T-helper 2 cell (primary cell): ENCODE measurements around the gene MIEN1.
"Not testable (repeated sequence)": the region's sequence is repeated elsewhere in the genome, so short reads cannot be mapped to it uniquely, and the experiment has no call there.

ENCODE experiments used
- DNase-seq, 5 experiments: peaks; one replicate each; pipeline versions ENCODE4 v3.0.0 to v3.0.0-alpha.2; 2012 to 2022

Gene MIEN1

GRCh38 chr17:39715375-39716072 lies 14.8 kb downstream of the MIEN1 start:
- no peak for DNase-seq

DNA sequence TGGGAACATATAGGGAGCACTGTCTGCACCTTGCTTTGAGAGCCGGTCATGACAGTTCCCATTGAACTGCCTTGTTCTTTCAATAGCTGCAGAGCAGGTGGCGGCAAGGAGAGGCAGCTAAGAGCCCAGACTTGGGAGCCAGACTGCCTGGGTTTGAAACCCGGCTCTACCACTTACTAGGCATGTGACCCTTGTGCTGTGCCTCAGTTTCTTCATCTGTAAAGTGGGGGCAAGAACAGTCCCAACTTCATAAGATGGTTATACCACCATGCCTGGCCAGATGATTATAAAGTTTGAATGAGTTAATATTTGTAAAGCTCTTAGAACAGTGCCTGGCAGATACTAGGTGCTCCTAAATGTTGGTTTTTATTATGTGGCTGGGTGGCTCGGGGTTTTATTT lies 16.1 kb downstream of the MIEN1 start:
- DNase-seq: no peak

GRCh38 chr17:39711851-39712250 lies 18.5 kb downstream of the MIEN1 start:
- DNase-seq: no peak

GRCh38 chr17:39711071-39711470 lies 19.3 kb downstream of the MIEN1 start:
- DNase-seq: not testable (repeated sequence)

DNA sequence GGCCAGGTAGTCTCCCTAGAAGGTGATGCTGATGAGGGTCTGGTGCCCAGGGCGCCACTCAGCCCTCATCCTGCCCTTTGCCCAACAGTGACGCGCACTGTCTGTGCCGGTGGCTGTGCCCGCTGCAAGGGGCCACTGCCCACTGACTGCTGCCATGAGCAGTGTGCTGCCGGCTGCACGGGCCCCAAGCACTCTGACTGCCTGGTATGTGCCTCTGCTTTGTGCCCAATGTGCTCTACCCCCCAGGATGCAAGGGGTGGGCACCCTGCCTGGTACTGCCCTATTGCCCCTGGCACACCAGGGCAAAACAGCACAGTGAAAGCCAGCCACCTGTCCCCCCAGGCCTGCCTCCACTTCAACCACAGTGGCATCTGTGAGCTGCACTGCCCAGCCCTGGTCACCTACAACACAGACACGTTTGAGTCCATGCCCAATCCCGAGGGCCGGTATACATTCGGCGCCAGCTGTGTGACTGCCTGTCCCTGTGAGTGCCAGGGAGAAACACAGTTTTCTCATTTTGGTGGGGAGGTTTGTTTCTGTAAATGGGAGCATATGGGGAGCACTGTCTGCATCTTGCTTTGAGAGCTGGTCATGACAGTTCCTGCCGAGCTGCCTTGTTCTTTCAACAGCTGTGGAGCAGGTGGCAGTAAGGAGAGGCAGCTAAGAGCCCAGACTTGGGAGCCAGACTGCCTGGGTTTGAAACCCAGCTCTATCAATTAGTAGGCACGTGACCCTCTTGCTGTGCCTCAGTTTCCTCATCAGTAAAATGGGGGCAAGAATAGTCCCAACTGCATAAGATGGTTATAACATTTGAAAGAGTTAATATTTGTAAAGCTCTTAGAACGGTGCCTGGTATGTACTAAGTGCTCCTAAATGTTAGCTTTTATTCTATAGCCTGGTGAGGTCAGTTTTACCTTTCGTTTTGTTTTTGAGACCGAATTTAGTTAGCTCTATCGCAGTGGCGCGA lies 20.1 kb downstream of the MIEN1 start:
- no peak for DNase-seq

- DNase-seq: no peak
Observed at GRCh38 chr17:39709319-39709997, 20.9 kb downstream of the MIEN1 start.

GRCh38 chr17:39706921-39707337 lies 23.4 kb downstream of the MIEN1 start:
- DNase-seq: peak in 1 of 5 experiments; percentile 73

DNA sequence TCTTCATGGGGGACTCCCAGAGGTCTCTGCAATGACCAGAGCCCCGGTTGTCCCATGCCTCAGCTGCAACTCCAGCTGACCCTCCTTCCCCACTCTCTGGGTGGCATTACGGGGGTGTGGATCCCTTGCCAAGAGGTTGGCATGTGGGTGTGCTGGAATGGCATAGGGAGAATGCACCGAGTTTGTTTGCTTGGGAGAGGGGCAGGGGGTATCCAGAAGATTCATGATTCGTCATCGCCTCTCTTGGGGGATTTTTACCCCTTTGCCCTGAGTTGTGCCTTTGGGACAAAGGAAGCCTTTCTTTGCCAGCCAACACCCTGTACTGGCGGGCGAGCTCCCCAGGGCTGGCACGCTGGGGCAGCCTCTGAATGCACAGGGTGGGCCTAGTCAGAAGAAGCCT lies 23.9 kb downstream of the MIEN1 start:
- DNase-seq: no peak

GRCh38 chr17:39705786-39706348 lies 24.5 kb downstream of the MIEN1 start:
- no peak for DNase-seq

GRCh38 chr17:39704821-39705551 lies 25.3 kb downstream of the MIEN1 start:
- no peak for DNase-seq

GRCh38 chr17:39703913-39704312 lies 26.4 kb downstream of the MIEN1 start:
- DNase-seq: no peak

- no peak for DNase-seq
Observed at GRCh38 chr17:39702901-39703893, 27.1 kb downstream of the MIEN1 start.

DNA sequence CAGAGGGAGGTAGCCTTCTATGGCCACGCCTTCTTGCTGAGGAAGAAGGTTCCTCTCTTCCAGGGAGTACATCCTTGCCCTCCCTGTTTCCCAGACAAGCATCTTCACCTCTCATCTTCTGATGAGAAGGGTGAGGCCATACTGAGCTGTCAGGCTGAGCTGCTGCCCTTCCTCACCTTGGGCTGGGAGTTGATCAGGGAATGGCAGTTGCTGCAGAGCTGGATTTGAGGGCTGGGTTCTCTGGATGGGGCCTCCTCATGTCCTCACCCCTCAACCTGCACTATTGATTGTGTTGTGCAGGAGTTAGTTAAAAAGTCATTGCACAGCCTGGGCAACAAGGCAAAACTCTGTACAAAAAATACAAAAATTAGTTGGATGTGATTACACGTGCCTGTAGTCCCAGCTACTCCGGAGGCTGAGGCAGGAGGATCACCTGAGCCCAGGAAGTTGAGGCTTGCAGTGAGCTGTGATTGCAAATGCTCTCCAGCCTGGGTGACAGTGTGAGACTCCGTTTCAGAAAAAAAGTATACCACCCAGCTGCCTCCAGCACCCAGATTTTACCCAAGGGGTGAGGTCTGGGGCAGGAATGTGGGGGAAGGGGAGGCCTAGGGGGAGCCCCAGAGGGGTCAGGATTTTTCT lies 28.4 kb downstream of the MIEN1 start:
- DNase-seq: no peak

GRCh38 chr17:39701012-39701783 lies 29.1 kb downstream of the MIEN1 start:
- no peak for DNase-seq

- no peak for DNase-seq
Observed at GRCh38 chr17:39700148-39700987, 30.0 kb downstream of the MIEN1 start.

DNA sequence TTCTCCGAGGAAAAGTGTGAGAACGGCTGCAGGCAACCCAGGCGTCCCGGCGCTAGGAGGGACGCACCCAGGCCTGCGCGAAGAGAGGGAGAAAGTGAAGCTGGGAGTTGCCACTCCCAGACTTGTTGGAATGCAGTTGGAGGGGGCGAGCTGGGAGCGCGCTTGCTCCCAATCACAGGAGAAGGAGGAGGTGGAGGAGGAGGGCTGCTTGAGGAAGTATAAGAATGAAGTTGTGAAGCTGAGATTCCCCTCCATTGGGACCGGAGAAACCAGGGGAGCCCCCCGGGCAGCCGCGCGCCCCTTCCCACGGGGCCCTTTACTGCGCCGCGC lies 30.5 kb downstream of the MIEN1 start, which contains the start of gene ERBB2:
TSS of gene ERBB2 (plus strand) at position 247 of the 330 bp plus-strand sequence. CDS start 175 bp downstream, outside the sequence.
- DNase-seq: no peak

DNA sequence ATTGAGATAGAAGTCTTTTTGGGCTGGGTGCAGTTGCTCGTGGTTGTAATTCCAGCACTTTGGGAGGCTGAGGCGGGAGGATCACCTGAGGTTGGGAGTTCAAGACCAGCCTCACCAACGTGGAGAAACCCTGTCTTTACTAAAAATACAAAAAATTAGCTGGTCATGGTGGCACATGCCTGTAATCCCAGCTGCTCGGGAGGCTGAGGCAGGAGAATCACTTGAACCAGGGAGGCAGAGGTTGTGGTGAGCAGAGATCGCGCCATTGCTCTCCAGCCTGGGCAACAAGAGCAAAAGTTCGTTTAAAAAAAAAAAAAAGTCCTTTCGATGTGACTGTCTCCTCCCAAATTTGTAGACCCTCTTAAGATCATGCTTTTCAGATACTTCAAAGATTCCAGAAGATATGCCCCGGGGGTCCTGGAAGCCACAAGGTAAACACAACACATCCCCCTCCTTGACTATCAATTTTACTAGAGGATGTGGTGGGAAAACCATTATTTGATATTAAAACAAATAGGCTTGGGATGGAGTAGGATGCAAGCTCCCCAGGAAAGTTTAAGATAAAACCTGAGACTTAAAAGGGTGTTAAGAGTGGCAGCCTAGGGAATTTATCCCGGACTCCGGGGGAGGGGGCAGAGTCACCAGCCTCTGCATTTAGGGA lies 31.0 kb downstream of the MIEN1 start:
- DNase-seq: not testable (repeated sequence)

DNA sequence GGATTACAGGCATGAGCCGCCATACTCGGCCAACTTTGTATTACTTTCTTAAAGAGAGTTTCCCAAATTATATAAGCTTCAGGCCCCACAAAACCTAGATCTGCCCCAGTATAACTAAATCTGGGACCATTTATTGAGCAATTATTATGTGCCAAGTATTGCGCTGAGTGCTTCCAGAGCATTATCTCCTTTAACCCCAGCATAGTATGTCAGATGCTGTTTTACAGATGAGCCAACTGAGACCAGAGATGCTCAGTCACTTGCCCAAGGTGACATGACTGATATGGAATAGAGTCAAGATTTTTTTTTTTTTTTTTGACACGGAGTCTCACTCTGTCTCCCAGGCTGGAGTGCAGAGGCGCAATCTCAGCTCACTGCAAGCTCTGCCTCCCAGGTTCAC lies 32.4 kb downstream of the MIEN1 start:
- DNase-seq: no peak
